ENCODE data around the gene KCNE3.

DNA sequence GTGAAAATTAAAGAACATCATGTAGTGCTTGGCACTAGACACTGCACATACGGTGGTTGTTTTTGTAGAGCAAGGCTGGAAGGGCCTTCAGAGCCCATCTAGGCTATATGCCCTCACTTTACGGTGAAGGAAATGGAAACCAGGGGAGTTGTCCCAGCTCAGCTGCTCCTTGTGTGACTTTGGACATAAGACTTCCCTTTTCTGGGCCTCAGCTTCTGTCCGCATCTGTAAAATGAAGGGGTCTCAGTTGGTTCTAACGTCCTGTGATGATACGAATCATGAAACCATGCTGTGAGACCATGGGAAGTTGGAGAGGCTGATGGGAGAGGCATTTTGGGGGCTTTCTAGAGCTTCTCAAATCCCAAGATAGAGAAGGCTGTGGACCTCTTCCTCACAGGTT is 4.7 kb downstream of the KCNE3 start:
- TF ChIP-seq, protein P1, sequence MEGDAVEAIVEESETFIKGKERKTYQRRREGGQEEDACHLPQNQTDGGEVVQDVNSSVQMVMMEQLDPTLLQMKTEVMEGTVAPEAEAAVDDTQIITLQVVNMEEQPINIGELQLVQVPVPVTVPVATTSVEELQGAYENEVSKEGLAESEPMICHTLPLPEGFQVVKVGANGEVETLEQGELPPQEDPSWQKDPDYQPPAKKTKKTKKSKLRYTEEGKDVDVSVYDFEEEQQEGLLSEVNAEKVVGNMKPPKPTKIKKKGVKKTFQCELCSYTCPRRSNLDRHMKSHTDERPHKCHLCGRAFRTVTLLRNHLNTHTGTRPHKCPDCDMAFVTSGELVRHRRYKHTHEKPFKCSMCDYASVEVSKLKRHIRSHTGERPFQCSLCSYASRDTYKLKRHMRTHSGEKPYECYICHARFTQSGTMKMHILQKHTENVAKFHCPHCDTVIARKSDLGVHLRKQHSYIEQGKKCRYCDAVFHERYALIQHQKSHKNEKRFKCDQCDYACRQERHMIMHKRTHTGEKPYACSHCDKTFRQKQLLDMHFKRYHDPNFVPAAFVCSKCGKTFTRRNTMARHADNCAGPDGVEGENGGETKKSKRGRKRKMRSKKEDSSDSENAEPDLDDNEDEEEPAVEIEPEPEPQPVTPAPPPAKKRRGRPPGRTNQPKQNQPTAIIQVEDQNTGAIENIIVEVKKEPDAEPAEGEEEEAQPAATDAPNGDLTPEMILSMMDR (IDR thresholded peaks at IDR 0.05; ENCODE audit: borderline replicate concordance, extremely low read depth, low read length, poor library complexity, severe bottlenecking) = no peak
- TF ChIP-seq EZH2 (IDR thresholded peaks at IDR 0.05; ENCODE audit: borderline replicate concordance, low read depth, low read length, severe bottlenecking) = no peak
